ENCODE results near the gene NELL2. TPM values are rescaled to one million over a fixed set of nuclear protein-coding genes. Genes with fewer than 3 reads are reported as not detected.

The NELL2 gene
- total and polyA plus RNA-seq, 9 of the 15 experiments (the other 6 are each of a cell fraction or from before 2014, with no cell fraction given): 0.32 to 1.1 (median 0.53) TPM

GRCh38 chr12:44851586-44851985 lies 24.5 kb downstream of the NELL2 start:
- in situ Hi-C loops (cut with MboI) (no loop called here), intact Hi-C loops (cut with micrococcal nuclease) (no loop called here)
- H3K4me3 ChIP-seq: no peak overlapping the region
- no peaks in the 10 kb centered on the region for H4K20me1 ChIP-seq (replicated peaks; ENCODE audit: control insufficient read depth, insufficient read depth, low read length)
- H3K4me1 ChIP-seq (replicated peaks in 1 of 2; ENCODE audit: control insufficient read depth in 2 of 2, insufficient read depth in 2 of 2, low read length in 2 of 2): no peaks in the 10 kb centered on the region
- H3K4me2 ChIP-seq (ENCODE audit: insufficient read depth, low read length): no peak overlapping the region
- TF ChIP-seq MXD1 (CRISPR knock-in tag; IDR thresholded peaks at IDR 0.05; ENCODE audit: borderline replicate concordance, poor library complexity, severe bottlenecking) (no peak), MYC (IDR thresholded peaks at IDR 0.05; ENCODE audit: low read depth, low read length) (no peak), MYC (CRISPR knock-in tag; IDR thresholded peaks at IDR 0.05; ENCODE audit: borderline replicate concordance, low read depth) (no peak), CCNT2 (IDR thresholded peaks at IDR 0.05; ENCODE audit: borderline replicate concordance, extremely low read depth, insufficient read length, low read depth, low read length) (no peak), TBP (optimal IDR thresholded peaks at IDR 0.05; ENCODE audit: low read depth, low read length) (no peak), SAFB2 (IDR thresholded peaks at IDR 0.05; ENCODE audit: borderline replicate concordance, low read depth, low read length, severe bottlenecking) (no peak)
- ATAC-seq (no peak), DNase-seq (ENCODE audit: extremely low read depth in 1 of 4, low spot score in 3 of 4) (no peak), FAIRE-seq (no peak)
- H3K36me3 ChIP-seq (ENCODE audit: control insufficient read depth, insufficient read depth, low read length): no peaks in the 10 kb centered on the region
- no TSS peak for BruUV-seq (replicated peaks)
- no peak overlapping the region for H3K9ac ChIP-seq (ENCODE audit: insufficient read depth in 1 of 2, low read depth in 2 of 2, low read length in 2 of 2)
- 0% methylated on average over 3 of the region's 3 CpGs for WGBS (ENCODE audit: insufficient coverage, low coverage, missing lambda C conversion rate)
- POLR2A ChIA-PET: no interaction called here
- CTCF ChIA-PET (ENCODE audit: low intra/inter-chr PET ratio): no interaction called here
- no peak overlapping the region for H3K27ac ChIP-seq (ENCODE audit: extremely low read depth, low read depth, low read length)
- no peak overlapping the region for H2AFZ ChIP-seq (ENCODE audit: low read depth, low read length)
- H3K9me3 ChIP-seq (replicated peaks; ENCODE audit: control insufficient read depth, insufficient read depth, low read depth, low read length): no peaks in the 10 kb centered on the region
- H3K27me3 ChIP-seq (ENCODE audit: control insufficient read depth in 2 of 2, insufficient read depth in 2 of 2, low read length in 2 of 2): no peaks in the 10 kb centered on the region
- H3K9me1 ChIP-seq (ENCODE audit: control insufficient read depth, insufficient read depth, low read length): no peaks in the 10 kb centered on the region
- H3K79me2 ChIP-seq (ENCODE audit: control insufficient read depth, insufficient read depth, low read length): no peaks in the 10 kb centered on the region

All from K562 (cell line).